Kidney (tissue), 14 donors: ENCODE data around the gene CHAF1A. TPM values are rescaled to one million over a fixed set of nuclear protein-coding genes. Genes with fewer than 3 reads are reported as not detected.

Source experiments
- DNase-seq, 5 donors: peaks; one replicate each; pipeline ENCODE4 v3.0.0-alpha.2; 2013 to 2020
- FAIRE-seq: peaks from 2 replicates; lab custom pipeline; 2012; peaks lifted over from hg19 to GRCh38; lab: Jason Lieb, UNC
- H3K27ac ChIP-seq, 2 donors: one replicate each; pipeline ENCODE4 v1.7.0; 2013; ENCODE audit warnings: low read depth in 2 of 2, low read length in 2 of 2, inconsistent platforms in 1 of 2
- H3K27me3 ChIP-seq: one replicate; pipeline ENCODE4 v1.7.1; 2013; ENCODE audit warnings: low read length, inconsistent platforms; ENCODE audit not compliant: control insufficient read depth, insufficient read depth
- H3K36me3 ChIP-seq, 3 donors: one replicate each; pipeline versions ENCODE4 v1.7.0 to v1.7.1; 2013; ENCODE audit warnings: low read length in 3 of 3, control low read depth in 1 of 3, inconsistent platforms in 1 of 3; ENCODE audit not compliant: insufficient read depth in 3 of 3, control insufficient read depth in 2 of 3
- H3K4me1 ChIP-seq, 3 donors: one replicate each; pipeline versions ENCODE4 v1.7.0 to v1.7.1; 2013; ENCODE audit warnings: low read length in 3 of 3, inconsistent platforms in 1 of 3, low read depth in 1 of 3; ENCODE audit not compliant: control insufficient read depth in 2 of 3, insufficient read depth in 2 of 3
- H3K4me3 ChIP-seq, 3 donors: one replicate each; pipeline versions ENCODE4 v1.7.0 to v1.8.1; 2013; ENCODE audit warnings: low read length in 3 of 3, control low read depth in 1 of 3, inconsistent platforms in 1 of 3
- H3K9ac ChIP-seq, 3 donors: one replicate each; pipeline versions ENCODE4 v1.7.0 to v1.7.1; 2013; ENCODE audit warnings: low read length in 3 of 3, control low read depth in 1 of 3, inconsistent platforms in 1 of 3
- H3K9me3 ChIP-seq, 3 donors: one replicate each; pipeline versions ENCODE4 v1.7.0 to v1.7.1; 2013; ENCODE audit warnings: low read length in 3 of 3, control low read depth in 1 of 3, inconsistent platforms in 1 of 3; ENCODE audit not compliant: control insufficient read depth in 2 of 3, insufficient read depth in 1 of 3
- CTCF ChIP-seq: IDR thresholded peaks from 3 replicates; pipeline ENCODE4 v1.5.1; 2012; ENCODE audit warnings: mild to moderate bottlenecking, moderate library complexity, borderline replicate concordance; ENCODE audit not compliant: insufficient read depth; ENCODE audit errors: extremely low read depth
- intact Hi-C: fragments of 100-400 bp; cut with DNase I; formaldehyde crosslinking; loops from one replicate; pipeline ENCODE4 v1.11.1; 2022
- microRNA-seq: library from miRNA; unstranded; fragments of <30 nt; microRNA quantifications from one replicate; pipeline ENCODE4 v1.2.0, GENCODE V29; 2020
- polyA plus RNA-seq: library from polyadenylated mRNA; stranded (reverse); fragments of 350-450 nt; fragmentation: Illumina TruSeq; extraction: RNeasy Lipid Tissue Mini Kit (QIAGEN cat#74804); gene quantifications from one replicate; pipeline ENCODE4 v1.2.3, GENCODE V29; 2014; ENCODE audit warnings: low read depth, low replicate concordance; ENCODE audit not compliant: insufficient read depth
- total RNA-seq: library from RNA; stranded (reverse); fragmentation: NEBNext Ultra II Directional; extraction: Animal tissue kit (Norgen Biotek cat#: 25700); gene quantifications from one replicate; pipeline ENCODE4 v1.2.1, GENCODE V29; 2021
- donor health status: control.
- donor health status: control.
- donor health status: control.
- donor health status: control.
- donor health status: control.
- donor health status: DM: yes; HTN: yes; CAD: no.
- donor health status: Normal renal cell carcinoma (clear cell type).

The CHAF1A gene
- total and polyA plus RNA-seq, 2 donors from 2014 or later = 2.7 to 10.0 TPM

GRCh38 chr19:4491446-4491845 lies 89.0 kb downstream of the CHAF1A start:
- H3K9ac ChIP-seq = no peak overlapping the region
- no peak overlapping the region for H3K27ac ChIP-seq
- no peak overlapping the region for H3K4me3 ChIP-seq
- FAIRE-seq (no peak), DNase-seq (no peak)
- peaks cover 0 to 3% (median 0%) of the 10 kb centered on the region in 3 donors for H3K4me1 ChIP-seq
- no peak for TF ChIP-seq CTCF
- intact Hi-C loops = no loop called here
- peaks cover 7 to 28% (median 13%) of the 10 kb centered on the region in 3 donors for H3K36me3 ChIP-seq
- H3K9me3 ChIP-seq = peaks cover 0 to 3% (median 0%) of the 10 kb centered on the region in 3 donors
- H3K27me3 ChIP-seq = no peaks in the 10 kb centered on the region

- Histone ChIP-seq H3K36me3 (peaks cover 7 to 28% (median 13%) of the 10 kb centered on the region in 3 donors), H3K27me3 (no peaks in the 10 kb centered on the region)
Observed at GRCh38 chr19:4492337-4493103, 90.1 kb downstream of the CHAF1A start.

More at GRCh38 chr19:4492337-4493103, 90.1 kb downstream of the CHAF1A start:
- no peak for DNase-seq
- H3K27ac ChIP-seq = no peak overlapping the region
- H3K4me3 ChIP-seq = peak overlapping the region in 1 of 3 donors; percentile 7
- no peak for FAIRE-seq
- peaks cover 0 to 3% (median 0%) of the 10 kb centered on the region in 3 donors for H3K9me3 ChIP-seq
- peaks cover 0 to 3% (median 0%) of the 10 kb centered on the region in 3 donors for H3K4me1 ChIP-seq
- TF ChIP-seq CTCF = no peak
- intact Hi-C loops = no loop called here
- H3K9ac ChIP-seq = no peak overlapping the region

Small RNAs within 50 kb of the gene (microRNA-seq; reads per million reads assigned to microRNA genes)
- gene MIR4746 = not detected

Other genes with a start within 250 kb of the CHAF1A start
- gene CREB3L3, start 249.0 kb upstream of the CHAF1A start, total RNA-seq = not detected
- 7.4 TPM for gene CREB3L3, start 249.0 kb upstream of the CHAF1A start, polyA plus RNA-seq
- gene SIRT6, start 220.1 kb upstream of the CHAF1A start, total RNA-seq = 27.3 TPM
- gene SIRT6, start 220.1 kb upstream of the CHAF1A start, polyA plus RNA-seq = 27.0 TPM
- gene ANKRD24, start 220.0 kb upstream of the CHAF1A start, total RNA-seq = 0.72 TPM
- gene ANKRD24, start 220.0 kb upstream of the CHAF1A start, polyA plus RNA-seq = 1.8 TPM
- gene EBI3, start 173.1 kb upstream of the CHAF1A start, total RNA-seq = 8.3 TPM
- gene EBI3, start 173.1 kb upstream of the CHAF1A start, polyA plus RNA-seq = 1.5 TPM
- 22.5 TPM for gene YJU2, start 155.6 kb upstream of the CHAF1A start, total RNA-seq
- gene YJU2, start 155.6 kb upstream of the CHAF1A start, polyA plus RNA-seq = 26.0 TPM
- gene SHD, start 123.4 kb upstream of the CHAF1A start, total RNA-seq = not detected
- not detected for gene SHD, start 123.4 kb upstream of the CHAF1A start, polyA plus RNA-seq
- 0.47 TPM for gene TMIGD2, start 100.3 kb upstream of the CHAF1A start, total RNA-seq
- gene TMIGD2, start 100.3 kb upstream of the CHAF1A start, polyA plus RNA-seq = not detected
- 0.85 TPM for gene FSD1, start 98.0 kb upstream of the CHAF1A start, total RNA-seq
- gene FSD1, start 98.0 kb upstream of the CHAF1A start, polyA plus RNA-seq = 1.1 TPM
- 32.3 TPM for gene STAP2, start 63.8 kb upstream of the CHAF1A start, total RNA-seq
- gene STAP2, start 63.8 kb upstream of the CHAF1A start, polyA plus RNA-seq = 61.5 TPM
- 24.1 TPM for gene MPND, start 59.1 kb upstream of the CHAF1A start, total RNA-seq
- 43.5 TPM for gene MPND, start 59.1 kb upstream of the CHAF1A start, polyA plus RNA-seq
- gene SH3GL1, start 2.1 kb upstream of the CHAF1A start, total RNA-seq = 52.7 TPM
- gene SH3GL1, start 2.1 kb upstream of the CHAF1A start, polyA plus RNA-seq = 34.8 TPM
- gene UBXN6, start 55.2 kb downstream of the CHAF1A start, total RNA-seq = 110 TPM
- 177 TPM for gene UBXN6, start 55.2 kb downstream of the CHAF1A start, polyA plus RNA-seq
- gene HDGFL2, start 69.7 kb downstream of the CHAF1A start, total RNA-seq = 37.8 TPM
- 38.8 TPM for gene HDGFL2, start 69.7 kb downstream of the CHAF1A start, polyA plus RNA-seq
- gene PLIN4, start 115.8 kb downstream of the CHAF1A start, total RNA-seq = 2.2 TPM
- 1.6 TPM for gene PLIN4, start 115.8 kb downstream of the CHAF1A start, polyA plus RNA-seq
- gene PLIN5, start 132.6 kb downstream of the CHAF1A start, total RNA-seq = 30.7 TPM
- 21.2 TPM for gene PLIN5, start 132.6 kb downstream of the CHAF1A start, polyA plus RNA-seq
- gene LRG1, start 137.4 kb downstream of the CHAF1A start, total RNA-seq = 26.4 TPM
- 2.2 TPM for gene LRG1, start 137.4 kb downstream of the CHAF1A start, polyA plus RNA-seq
- 17.7 TPM for gene SEMA6B, start 157.0 kb downstream of the CHAF1A start, total RNA-seq
- gene SEMA6B, start 157.0 kb downstream of the CHAF1A start, polyA plus RNA-seq = 2.6 TPM
- 11.5 TPM for gene TNFAIP8L1, start 236.9 kb downstream of the CHAF1A start, total RNA-seq
- 16.0 TPM for gene TNFAIP8L1, start 236.9 kb downstream of the CHAF1A start, polyA plus RNA-seq